Right hindlimb (tissue), 1 donor: ENCODE results near the gene TGFBI.
"Not testable (repeated sequence)": the region's sequence is repeated elsewhere in the genome, so short reads cannot be mapped to it uniquely, and the experiment has no call there.

Experiments
- DNase-seq: peaks from one replicate; pipeline ENCODE4 v3.0.0-alpha.2; 2018

The TGFBI gene

DNA sequence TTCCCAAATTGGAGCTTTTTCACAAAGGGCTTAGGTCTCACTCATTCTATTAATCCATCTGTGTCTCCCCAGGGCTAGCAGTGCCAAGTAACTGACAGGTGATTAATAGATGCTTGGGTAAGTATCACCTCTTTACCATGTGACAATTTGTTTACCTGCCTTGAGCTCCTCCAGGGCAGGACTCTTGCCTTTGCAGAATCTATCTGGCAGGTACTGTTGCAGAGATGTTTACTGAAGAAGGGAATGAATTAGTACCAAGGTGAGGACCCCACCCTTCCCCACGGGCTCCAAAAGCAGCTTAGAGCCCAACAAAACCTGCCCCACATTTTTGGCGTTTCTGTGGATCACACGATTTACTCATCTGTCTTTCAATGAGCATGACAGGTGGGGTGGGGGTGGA, 698 bp upstream of the TGFBI start:
- no peak for DNase-seq

DNA sequence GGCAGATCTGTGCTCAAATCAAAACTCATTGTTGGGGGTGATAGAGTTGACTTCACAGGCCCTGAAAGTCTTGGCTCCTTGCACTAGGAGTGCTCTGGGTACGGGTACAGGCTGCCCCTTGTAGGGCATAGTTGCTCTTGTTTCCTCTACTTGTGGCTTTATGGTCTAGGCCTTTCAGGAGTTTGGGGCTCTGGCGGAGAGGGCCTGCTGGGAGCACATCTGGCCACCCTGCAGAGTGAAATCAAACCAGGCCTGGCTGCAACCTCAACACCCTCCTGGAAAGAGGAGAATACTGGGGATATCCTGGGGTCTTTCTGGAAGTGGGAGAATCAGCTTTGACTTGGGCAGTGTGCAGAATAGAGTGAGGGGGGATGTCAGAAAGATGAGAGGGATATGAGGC, 1.5 kb downstream of the TGFBI start:
- no peak for DNase-seq

GRCh38 chr5:136030956-136031611, 2.3 kb downstream of the TGFBI start:
- no peak for DNase-seq

- DNase-seq, result peak; percentile 58
These were observed 2.9 kb downstream of the TGFBI start for GRCh38 chr5:136031711-136032110.

DNA sequence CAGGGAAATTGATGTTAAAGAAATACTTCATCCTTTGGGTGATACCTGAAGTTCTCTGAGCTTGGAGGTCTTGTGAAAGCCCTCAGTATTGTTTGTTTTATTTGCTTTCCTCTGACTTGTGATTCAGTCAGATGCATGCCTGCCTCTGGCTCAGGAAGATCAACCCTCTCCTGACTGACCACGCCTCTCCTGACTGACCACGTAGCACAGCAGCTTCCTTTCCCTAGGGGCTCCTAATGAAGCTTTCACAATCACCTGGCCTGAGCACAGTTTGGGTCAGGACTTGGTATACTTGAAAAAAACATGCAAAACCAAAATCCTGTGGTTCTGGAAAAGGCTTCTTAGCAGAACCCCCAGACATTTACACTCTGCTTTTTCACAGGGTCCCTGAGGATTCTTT, 3.8 kb downstream of the TGFBI start:
- no peak for DNase-seq

DNA sequence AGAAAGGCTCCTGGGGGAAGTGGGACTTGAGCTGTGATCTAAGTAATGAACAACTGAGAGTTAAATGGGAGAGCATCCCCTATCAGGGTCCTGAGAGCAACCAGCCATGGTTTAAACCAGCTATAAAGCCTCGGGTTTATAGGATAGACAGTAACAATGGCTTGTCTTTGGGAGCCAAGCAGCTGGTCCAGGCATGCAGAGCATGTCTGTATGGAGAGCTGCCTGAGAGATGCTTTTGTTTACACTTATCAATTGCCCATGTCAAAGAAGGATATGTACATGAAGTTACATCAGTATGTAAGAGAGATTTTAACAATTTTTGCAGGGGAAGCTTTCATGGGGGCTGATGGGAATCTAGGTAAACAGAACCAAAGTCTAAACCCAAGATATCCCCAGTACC, 4.4 kb downstream of the TGFBI start:
- no peak for DNase-seq

DNA sequence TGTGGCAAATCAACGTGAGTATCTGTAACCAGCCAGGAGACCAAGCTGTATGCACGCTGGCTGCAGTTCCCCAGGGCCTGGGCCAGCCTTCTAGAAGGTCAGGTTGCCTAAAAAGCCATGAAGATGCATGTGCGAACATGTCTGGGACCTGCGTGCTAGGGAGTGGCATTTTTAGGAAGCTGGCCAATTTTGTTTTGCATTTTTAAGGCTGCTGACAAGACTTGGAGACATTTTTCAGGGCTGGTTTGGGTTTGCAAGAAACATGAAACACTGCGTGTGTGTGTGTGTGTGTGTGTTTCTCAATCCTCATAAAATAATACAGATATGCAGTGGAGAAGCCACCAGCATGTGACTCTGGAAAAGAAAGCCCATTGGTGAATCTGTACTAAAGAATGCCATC, 5.1 kb downstream of the TGFBI start:
- no peak for DNase-seq

DNA sequence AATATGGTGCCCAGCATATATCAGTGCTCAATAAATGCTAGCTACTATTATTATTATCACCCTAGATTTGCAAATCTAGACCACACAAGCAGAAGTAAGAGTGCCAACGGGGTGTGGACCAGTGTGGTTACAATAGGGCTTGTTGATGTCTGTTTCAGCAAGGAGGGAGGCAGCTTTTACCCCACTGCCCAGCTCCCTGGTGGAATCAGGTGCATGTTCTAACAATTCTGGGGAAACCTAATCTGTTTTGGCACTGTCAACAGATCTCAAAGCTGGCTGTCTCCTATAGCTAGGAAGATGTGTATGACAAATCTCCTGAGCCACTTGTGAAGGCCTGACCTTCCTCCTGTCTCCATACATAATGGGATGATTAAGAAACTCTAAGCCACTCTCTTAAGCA, 5.7 kb downstream of the TGFBI start:
- no peak for DNase-seq

- peak; percentile 69 for DNase-seq
These were observed 6.2 kb downstream of the TGFBI start for GRCh38 chr5:136034984-136035383.

GRCh38 chr5:136035837-136036236, 7.0 kb downstream of the TGFBI start:
- no peak for DNase-seq

GRCh38 chr5:136036293-136036911, 7.6 kb downstream of the TGFBI start:
- DNase-seq, result no peak

DNA sequence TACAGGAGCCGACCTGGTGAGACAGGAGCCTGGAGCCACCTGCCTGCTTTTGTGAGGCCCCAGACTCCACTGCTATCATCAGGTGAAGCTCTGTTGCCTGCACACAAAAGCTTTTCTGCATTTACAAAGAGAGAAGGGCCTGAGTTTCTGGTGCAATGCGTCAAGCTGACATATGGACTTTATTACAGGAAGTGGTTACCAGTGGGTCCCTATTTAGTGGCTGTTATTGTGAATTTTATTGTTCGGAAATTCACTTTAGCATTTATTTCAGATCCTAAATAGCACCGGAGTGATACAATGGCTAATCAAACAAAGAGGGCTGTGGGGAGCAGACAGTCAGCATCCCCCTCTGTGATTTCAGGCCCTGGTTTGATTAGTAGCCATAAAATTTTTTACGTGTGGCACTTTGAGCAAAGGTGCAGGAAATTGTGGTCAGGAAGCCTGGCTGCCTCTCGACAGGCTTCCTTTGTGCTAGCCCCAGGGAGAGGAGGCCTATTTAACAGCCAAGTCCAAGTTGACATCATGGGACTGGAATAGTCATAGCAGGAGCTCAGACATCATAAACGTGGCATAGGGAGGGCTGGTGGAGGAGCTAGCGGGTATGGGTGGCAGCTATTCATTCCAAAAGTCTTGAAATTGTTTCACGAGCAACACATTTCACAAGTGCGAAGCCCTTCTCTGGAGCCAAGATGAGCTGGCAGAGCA, 8.4 kb downstream of the TGFBI start:
- peak; percentile 61 for DNase-seq

- DNase-seq, result no peak
These were observed 9.8 kb downstream of the TGFBI start for GRCh38 chr5:136038635-136039034.

DNA sequence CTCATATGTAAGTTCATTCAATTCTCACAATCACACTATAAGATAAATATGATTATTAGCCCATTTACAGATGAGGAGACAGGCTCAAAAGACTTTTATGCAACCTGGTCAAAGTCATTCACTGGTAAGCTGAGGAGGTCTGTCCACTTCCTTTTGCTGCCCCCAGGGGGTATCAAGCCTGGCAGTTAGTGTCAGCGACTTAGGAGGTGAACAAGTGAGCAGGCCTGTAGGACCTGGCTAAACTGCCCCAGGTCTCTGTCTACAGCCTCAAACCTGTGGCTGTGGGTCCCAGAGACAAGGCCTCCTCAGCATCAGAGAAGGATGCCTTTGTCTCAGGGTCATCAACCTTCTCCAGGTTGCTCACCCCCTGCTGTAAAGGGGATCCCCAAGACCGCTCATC, 10.4 kb downstream of the TGFBI start:
- DNase-seq, result no peak

GRCh38 chr5:136040746-136041415, 12.1 kb downstream of the TGFBI start:
- no peak for DNase-seq

DNA sequence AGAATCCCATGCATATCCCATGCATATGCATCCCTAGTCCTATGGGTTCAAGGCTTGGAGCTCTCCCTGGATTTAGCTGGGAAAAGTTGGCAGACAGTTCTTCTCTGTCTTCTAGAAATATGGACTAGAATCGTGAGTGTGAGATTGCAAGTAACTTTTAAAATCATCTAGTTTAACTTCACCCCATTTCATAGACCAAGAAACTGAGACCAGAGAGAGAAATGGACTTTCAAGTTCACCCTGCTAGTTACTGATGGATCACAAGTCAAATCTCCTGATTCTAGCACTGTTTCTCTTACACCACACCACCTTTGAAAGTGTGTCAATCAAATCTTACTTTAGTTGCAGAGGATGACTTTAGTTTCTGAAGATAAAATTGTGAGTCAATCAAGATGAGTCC, 13.4 kb downstream of the TGFBI start:
- DNase-seq, result no peak

- no peak for DNase-seq
These were observed 13.9 kb downstream of the TGFBI start for GRCh38 chr5:136042665-136043121.

DNA sequence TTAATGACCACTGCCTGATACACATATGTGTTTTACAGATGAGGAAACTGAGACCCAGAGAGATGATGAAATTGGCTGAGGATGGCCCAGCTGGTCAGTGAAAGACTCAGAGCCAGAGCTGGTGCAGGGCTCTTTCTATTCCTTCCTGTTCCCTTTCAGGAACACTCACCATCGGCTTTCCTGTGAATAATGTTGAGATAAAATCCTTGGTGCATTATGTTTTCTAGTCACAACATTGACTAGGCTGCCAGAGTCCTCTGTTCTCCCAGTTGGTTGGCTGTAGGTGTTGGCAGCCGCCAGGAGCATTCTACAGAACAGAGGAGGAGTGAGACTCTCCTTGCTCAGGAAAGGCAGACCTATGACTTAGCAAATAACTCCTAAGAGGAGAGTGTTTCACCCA, 14.8 kb downstream of the TGFBI start:
- DNase-seq, result no peak

- DNase-seq, result peak; percentile 5
These were observed 15.3 kb downstream of the TGFBI start for GRCh38 chr5:136043968-136044610.

GRCh38 chr5:136045026-136045425, 16.2 kb downstream of the TGFBI start:
- not testable (repeated sequence) for DNase-seq

GRCh38 chr5:136046246-136046645, 17.5 kb downstream of the TGFBI start:
- no peak for DNase-seq

- no peak for DNase-seq
These were observed 19.1 kb downstream of the TGFBI start for GRCh38 chr5:136047858-136048257.

- DNase-seq, result peak; percentile 9
These were observed 20.2 kb downstream of the TGFBI start for GRCh38 chr5:136048966-136049365.
